Neutrophil (primary cell): ENCODE measurements around the gene CNKSR3.

Experiments used
- H3K27ac ChIP-seq: fragments of 200-600 bp; sonication (generic); 2 replicates; pipeline ENCODE4 v1.5.1; 2016; ENCODE audit warnings: mild to moderate bottlenecking, moderate library complexity
- H3K27me3 ChIP-seq: fragments of 200-600 bp; sonication (generic); 2 replicates; pipeline ENCODE4 v1.6.0; 2016; ENCODE audit warnings: mild to moderate bottlenecking
- H3K36me3 ChIP-seq: fragments of 200-600 bp; sonication (generic); 2 replicates; pipeline ENCODE4 v1.5.1; 2017
- H3K4me1 ChIP-seq, 2 experiments: fragments of 200-600 bp in 1 of 2; sonication (generic) in 1 of 2; 1 replicate in 1 of 2; 2 replicates in 1 of 2; pipeline versions ENCODE4 v1.5.1 to v1.6.1; 2013 to 2016; ENCODE audit warnings: low read depth in 1 of 2, low read length in 1 of 2, mild to moderate bottlenecking in 1 of 2, moderate library complexity in 1 of 2; ENCODE audit not compliant: control insufficient read depth in 1 of 2, insufficient read depth in 1 of 2
- H3K4me3 ChIP-seq, 2 experiments: fragments of 200-600 bp in 1 of 2; sonication (generic) in 1 of 2; 1 replicate in 1 of 2; 2 replicates in 1 of 2; pipeline ENCODE4 v1.5.1; 2013 to 2016; ENCODE audit warnings: low read depth in 1 of 2, low read length in 1 of 2, mild to moderate bottlenecking in 1 of 2, moderate library complexity in 1 of 2
- H3K9me3 ChIP-seq: fragments of 200-600 bp; sonication (generic); 2 replicates; pipeline ENCODE4 v1.5.1; 2016
- TF ChIP-seq, protein P1 (sequence below): fragments of 200-600 bp; sonication (generic); IDR thresholded peaks from 2 replicates; pipeline ENCODE4 v1.5.1; 2016; ENCODE audit warnings: antibody characterized with exemption

Gene CNKSR3

DNA sequence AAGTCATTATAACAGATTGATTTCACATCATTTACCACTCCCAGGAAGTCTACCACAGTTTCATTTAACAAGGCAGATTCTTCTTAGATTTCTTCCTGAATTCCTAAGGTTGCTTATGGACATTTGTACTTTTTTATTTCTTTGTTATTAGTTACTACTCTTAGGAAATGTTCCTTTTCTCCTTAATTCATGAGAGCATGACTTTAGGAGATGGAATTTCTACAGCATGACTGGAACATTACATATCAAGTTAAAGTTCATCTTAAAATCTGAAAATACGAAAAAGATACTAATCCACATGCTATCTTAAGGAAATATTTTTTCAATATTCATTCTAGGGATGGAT is 22.3 kb downstream of the CNKSR3 start:
- no peaks in the 10 kb centered on the region for H3K9me3 ChIP-seq
- no peaks in the 10 kb centered on the region for H3K4me1 ChIP-seq
- H3K27me3 ChIP-seq: no peaks in the 10 kb centered on the region
- no peak overlapping the region for H3K27ac ChIP-seq
- H3K36me3 ChIP-seq: no peaks in the 10 kb centered on the region
- no peak overlapping the region for H3K4me3 ChIP-seq
- TF ChIP-seq, protein P1, sequence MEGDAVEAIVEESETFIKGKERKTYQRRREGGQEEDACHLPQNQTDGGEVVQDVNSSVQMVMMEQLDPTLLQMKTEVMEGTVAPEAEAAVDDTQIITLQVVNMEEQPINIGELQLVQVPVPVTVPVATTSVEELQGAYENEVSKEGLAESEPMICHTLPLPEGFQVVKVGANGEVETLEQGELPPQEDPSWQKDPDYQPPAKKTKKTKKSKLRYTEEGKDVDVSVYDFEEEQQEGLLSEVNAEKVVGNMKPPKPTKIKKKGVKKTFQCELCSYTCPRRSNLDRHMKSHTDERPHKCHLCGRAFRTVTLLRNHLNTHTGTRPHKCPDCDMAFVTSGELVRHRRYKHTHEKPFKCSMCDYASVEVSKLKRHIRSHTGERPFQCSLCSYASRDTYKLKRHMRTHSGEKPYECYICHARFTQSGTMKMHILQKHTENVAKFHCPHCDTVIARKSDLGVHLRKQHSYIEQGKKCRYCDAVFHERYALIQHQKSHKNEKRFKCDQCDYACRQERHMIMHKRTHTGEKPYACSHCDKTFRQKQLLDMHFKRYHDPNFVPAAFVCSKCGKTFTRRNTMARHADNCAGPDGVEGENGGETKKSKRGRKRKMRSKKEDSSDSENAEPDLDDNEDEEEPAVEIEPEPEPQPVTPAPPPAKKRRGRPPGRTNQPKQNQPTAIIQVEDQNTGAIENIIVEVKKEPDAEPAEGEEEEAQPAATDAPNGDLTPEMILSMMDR: no peak

DNA sequence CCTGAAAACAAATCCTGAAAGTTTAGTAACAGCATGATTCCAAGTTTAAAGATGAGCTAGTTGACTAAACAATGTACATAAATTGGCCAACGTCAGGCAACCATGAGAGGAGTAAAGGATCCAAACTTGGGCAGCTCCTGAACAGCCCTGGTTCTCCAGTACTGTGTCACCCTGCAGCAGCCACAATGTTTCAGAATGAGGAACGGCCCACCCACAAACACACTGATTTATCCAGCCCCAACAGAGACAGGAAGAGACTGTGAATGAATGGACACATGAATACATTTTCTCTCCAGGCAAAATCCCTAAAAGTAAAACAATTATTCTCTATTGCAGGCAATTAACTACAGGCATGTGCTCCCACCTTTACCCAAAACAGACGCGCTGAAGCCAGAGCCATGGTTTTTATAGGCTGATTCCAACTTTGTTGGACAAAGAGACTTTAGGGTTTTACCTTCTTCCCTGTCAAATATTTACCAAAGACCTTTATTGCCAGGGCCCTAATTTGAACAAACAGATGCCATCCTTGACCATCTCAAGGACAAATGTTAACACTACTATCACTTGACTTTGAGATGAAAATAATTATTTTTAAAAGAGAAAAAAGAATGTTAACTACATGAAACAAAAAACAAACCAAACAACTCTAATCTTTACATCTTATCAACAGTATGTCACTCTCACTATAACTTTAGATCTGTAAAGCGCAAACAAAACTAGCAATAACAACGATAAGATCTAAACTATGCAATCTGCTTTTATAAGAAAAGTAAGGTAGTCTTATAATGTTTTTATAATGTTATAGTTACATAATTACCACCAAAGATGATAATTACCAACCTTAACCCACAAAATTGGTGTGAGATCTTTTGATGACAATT is 22.9 kb downstream of the CNKSR3 start:
- Histone ChIP-seq H3K27me3 (no peaks in the 10 kb centered on the region), H3K9me3 (no peaks in the 10 kb centered on the region), H3K4me1 (no peaks in the 10 kb centered on the region), H3K27ac (no peak overlapping the region), H3K4me3 (no peak overlapping the region), H3K36me3 (no peaks in the 10 kb centered on the region)
- TF ChIP-seq, protein P1: no peak

DNA sequence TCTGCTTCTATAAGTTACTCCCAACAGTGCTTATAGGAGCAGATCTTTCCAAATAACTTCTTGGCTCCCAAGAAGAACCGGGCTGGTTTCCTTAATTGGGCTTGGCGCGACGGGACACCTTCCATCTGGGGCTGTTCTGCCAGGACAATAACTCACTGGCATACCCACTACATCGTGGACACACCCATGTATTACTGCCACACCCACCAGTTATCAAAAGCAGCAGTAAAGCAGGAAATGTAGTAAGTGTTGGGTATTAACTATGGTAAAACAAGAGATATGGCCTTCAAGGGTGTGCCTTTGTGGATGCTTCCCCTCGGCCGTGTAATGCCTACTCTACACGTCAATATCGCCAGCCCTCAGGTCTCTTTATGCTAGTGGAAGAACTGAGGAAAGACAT is 24.7 kb downstream of the CNKSR3 start:
- Histone ChIP-seq H3K36me3 (no peaks in the 10 kb centered on the region), H3K27me3 (no peaks in the 10 kb centered on the region), H3K4me1 (no peaks in the 10 kb centered on the region), H3K27ac (no peak overlapping the region), H3K4me3 (no peak overlapping the region), H3K9me3 (no peaks in the 10 kb centered on the region)
- TF ChIP-seq, protein P1: no peak

DNA sequence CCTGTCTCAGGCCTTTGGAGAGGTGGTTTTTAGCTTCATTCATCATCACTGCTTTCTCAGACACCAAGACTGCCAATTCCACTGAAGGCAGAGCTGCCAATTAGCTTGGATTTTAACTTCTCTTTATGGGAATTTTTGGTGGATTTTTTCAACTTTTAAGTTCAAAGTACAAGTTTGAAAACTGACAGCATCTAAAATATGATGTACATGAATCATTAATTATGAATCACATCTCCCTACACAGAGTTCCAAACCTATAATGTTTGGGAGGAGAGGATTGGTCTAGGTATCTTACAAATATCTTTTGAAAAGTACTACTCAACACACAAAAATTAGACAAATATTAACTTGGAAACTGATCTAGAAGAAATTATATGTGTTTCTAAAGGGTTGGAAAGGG is 25.5 kb downstream of the CNKSR3 start:
- TF ChIP-seq, protein P1: no peak
- Histone ChIP-seq H3K36me3 (no peaks in the 10 kb centered on the region), H3K4me3 (no peak overlapping the region), H3K27me3 (no peaks in the 10 kb centered on the region), H3K4me1 (no peaks in the 10 kb centered on the region), H3K27ac (no peak overlapping the region), H3K9me3 (no peaks in the 10 kb centered on the region)

DNA sequence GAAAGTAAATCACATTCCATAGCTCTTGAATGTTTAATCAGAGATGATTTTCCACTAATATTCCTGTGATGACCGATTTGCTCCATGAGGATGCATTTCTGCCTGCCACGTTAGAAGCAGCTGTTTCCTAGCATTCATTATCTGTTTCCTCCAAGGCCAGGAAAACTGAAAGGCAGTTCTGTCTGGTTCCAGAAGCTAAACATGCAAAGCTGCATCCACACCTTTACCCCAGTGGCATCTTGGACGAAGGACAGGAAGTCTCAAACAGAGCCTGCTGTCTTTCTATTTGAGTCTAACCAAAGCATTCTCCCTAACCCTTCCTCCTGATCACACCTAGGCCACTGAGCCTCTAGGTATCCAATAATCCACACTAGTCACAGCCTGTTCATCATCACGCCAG is 27.6 kb downstream of the CNKSR3 start:
- Histone ChIP-seq H3K27me3 (no peaks in the 10 kb centered on the region), H3K4me1 (no peaks in the 10 kb centered on the region), H3K36me3 (no peaks in the 10 kb centered on the region), H3K9me3 (no peaks in the 10 kb centered on the region), H3K27ac (no peak overlapping the region), H3K4me3 (no peak overlapping the region)
- TF ChIP-seq, protein P1: no peak
